GM12801 (cell line): ENCODE data around the gene IQGAP3.

ENCODE experiments used
- TF ChIP-seq, protein P1 (sequence below): IDR thresholded peaks from one replicate; pipeline ENCODE4 v1.5.1; 2011; ENCODE audit warnings: control low read depth; ENCODE audit not compliant: insufficient read length; ENCODE audit errors: extremely low read depth

IQGAP3 gene

DNA sequence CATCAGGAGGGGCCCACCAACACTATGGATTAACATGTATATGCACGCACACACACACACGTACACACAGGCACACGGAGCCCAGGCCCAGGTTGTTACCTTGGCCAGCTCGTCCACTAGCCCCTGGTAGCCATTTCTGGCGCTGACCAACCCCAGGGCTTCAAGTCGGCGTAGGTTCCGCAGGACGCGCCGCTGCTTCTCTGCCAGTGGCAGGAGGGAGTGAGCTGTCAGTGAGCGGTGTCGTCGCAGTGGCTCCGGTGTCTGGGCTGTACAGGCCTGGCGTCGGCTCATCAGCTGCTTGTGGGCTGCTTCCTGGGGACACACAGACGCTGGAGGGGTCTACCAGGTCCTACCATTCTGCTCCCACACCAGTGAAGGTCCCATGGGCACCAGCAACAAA lies 42.4 kb downstream of the IQGAP3 start:
- TF ChIP-seq, protein P1, sequence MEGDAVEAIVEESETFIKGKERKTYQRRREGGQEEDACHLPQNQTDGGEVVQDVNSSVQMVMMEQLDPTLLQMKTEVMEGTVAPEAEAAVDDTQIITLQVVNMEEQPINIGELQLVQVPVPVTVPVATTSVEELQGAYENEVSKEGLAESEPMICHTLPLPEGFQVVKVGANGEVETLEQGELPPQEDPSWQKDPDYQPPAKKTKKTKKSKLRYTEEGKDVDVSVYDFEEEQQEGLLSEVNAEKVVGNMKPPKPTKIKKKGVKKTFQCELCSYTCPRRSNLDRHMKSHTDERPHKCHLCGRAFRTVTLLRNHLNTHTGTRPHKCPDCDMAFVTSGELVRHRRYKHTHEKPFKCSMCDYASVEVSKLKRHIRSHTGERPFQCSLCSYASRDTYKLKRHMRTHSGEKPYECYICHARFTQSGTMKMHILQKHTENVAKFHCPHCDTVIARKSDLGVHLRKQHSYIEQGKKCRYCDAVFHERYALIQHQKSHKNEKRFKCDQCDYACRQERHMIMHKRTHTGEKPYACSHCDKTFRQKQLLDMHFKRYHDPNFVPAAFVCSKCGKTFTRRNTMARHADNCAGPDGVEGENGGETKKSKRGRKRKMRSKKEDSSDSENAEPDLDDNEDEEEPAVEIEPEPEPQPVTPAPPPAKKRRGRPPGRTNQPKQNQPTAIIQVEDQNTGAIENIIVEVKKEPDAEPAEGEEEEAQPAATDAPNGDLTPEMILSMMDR = no peak

DNA sequence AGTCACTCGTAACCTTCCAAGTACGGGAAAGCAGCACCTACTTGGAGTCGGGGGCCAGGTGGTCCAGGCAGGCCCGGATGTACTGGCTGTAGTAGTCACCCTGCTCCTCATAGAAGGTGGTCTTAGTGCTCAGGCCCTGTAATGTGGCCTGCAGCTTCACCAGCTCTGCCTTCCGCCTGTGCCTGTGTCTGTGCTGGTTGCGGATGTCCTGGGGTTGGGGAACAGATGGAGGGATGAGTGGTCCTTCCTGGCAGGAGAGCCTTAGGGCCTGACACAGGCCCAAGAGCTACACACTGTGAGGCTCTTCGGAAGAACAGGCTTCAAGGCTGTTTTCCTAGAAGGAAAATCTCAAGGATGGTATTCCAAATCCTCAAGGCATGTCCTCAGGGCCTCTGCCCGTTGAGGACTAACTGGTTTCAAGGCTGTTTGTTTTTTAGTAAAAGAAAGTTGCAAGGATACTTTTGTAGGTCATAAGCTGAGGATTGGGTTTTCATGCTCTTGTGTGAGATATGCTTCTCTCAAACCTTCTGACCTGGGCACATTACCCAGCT lies 43.4 kb downstream of the IQGAP3 start:
- TF ChIP-seq, protein P1 = no peak

DNA sequence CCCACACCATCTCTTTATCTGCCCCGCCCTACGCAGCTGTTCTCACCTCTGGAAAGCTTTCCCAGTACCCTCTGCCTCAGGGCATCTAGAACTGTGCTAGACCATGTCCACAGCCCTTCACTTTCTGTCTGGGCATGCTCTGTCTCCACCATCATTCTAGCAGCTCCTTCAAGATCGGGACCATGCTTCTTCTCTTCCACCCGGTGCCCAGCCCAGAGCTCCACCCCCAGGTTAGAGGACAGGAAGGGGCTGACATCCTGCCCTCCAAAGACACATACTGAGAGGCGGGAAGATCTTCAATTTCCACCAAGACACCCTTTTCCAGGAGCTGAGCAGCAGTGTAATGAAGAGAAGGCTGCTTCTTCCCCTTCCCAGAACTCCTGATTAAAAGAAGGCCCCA lies 44.1 kb downstream of the IQGAP3 start:
- TF ChIP-seq, protein P1 = no peak

DNA sequence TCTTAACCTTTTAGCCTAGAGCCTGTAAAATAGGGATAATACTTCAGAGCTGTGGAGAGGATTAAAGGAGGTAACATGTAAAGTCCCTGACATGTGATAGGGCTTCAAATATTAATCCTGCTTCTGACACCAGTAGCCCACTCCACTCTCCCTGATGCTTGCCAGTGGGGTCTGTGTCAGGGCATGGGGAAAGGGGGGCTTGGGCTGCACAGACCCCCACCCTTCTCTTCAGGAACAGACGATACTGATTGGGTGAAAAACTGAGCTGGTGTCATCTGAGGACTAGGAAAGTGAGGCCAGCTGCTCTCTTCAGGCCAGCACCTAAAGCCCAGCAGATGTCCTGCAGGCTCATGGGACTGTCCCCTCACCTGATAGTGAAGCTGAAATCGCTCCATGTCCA lies 44.8 kb downstream of the IQGAP3 start:
- TF ChIP-seq, protein P1 = no peak

DNA sequence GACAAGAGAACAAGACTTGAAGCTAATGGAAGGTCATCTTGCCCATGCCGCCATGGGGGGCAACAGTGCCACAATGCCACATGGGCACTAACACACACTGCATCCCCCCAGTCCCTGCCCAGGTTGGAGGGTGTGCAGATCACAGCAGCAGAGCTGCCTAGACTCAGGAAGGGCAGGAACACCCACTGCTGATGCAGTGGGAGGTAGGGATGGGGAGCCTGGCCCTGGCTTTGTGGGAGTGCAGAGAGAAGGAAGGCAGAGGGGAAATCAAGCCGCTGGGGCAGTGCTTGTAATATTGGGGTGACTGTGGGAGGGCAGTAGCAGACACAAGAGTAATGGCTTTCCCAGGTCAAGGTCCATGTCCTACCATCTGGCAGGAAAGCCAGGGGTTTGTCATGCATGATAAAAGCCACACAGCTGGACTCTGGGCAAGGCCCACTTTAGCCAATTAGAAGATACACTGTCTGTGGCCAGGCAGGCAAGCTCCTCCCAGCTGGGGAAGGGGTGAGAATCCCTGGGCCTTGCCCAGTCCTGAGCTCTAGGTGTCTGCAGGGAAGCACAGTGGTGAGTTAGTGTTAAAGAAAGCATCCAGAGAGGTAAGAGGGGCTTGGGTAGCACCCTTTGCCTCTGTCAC lies 46.4 kb downstream of the IQGAP3 start:
- TF ChIP-seq, protein P1 = no peak

DNA sequence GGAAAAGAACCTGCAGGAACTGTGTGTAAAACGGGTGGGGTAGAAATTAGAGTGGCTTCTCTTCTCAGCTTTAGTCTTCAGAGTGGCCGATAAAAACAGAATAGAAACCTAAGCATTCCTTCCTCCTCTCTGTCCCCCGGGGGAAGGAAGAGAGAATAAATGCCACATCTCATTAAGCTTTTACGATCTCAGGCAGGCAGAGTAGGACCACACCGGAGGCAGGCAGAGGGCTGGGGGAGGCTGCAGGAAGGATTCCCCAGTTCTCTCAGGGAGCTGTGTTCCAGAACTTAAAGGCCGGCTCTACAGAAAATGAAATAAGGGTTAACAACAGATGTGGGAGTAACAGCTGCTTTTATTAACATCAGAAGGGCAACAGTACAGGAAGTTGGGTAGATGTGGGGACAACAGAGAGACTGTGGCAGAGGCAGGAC lies 47.3 kb downstream of the IQGAP3 start:
- TF ChIP-seq, protein P1 = no peak

DNA sequence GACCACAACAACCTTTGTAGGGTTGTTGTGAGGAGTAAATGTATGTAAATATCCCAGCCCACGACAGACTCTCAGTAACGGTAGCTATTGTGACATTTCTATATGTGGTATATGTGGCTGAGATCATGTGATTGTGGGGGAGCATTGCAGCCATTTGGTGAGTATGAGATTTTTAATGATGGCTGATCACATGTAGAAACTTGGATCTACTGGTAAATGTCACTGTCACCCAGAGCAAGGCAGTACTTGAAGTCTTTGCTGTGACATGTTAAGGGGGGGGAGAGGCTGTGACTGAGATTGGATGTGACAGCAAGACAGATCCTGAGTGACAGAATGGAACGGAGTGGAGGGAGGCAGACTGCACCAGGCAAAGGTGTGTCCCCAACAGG lies 47.9 kb downstream of the IQGAP3 start:
- TF ChIP-seq, protein P1 = no peak
